ENCODE data around the gene RASGRF1.

DNA sequence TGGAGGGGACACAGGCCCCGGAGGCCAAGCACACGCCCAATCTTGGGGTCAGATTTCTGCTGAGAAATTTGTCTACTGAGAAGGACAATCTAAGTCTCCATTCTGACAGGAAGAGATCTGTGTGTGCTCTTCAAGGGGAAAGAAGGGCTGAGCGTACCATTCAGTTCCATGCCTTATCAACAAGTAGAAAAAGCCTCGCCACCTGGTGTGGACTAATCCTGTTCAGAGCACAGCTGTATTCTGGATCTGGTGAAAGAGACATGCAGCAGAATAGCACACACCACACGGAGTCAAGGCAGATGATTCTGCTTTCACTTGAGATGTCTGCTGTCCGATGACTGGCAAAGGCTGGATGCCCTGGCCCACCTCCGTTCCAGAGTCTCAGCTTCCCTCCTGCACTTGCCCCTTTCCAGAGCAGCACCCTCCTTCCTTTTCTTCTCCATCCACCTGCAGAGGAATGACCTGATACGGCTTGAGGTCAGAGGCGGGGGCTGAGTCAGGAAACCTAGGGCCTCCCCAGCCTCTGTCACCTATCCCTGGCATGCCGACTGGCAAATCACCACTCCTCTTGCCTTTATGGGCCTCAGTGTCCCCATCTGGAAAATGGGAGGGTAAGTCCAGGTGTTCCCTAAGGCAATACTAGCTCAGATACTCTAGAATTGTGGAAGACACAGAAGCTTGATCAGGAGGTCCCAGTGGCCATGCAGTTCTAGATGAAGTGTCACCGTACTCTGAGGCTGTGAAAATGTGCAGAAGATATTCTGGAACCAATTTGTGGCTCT is 108.9 kb downstream of the RASGRF1 start:
- TF ChIP-seq POLR2AphosphoS5 (IDR thresholded peaks at IDR 0.05) (no peak), EP300 (IDR thresholded peaks at IDR 0.05) (no peak), POLR2A (IDR thresholded peaks at IDR 0.05) (no peak)
- TF ChIP-seq, protein P1, sequence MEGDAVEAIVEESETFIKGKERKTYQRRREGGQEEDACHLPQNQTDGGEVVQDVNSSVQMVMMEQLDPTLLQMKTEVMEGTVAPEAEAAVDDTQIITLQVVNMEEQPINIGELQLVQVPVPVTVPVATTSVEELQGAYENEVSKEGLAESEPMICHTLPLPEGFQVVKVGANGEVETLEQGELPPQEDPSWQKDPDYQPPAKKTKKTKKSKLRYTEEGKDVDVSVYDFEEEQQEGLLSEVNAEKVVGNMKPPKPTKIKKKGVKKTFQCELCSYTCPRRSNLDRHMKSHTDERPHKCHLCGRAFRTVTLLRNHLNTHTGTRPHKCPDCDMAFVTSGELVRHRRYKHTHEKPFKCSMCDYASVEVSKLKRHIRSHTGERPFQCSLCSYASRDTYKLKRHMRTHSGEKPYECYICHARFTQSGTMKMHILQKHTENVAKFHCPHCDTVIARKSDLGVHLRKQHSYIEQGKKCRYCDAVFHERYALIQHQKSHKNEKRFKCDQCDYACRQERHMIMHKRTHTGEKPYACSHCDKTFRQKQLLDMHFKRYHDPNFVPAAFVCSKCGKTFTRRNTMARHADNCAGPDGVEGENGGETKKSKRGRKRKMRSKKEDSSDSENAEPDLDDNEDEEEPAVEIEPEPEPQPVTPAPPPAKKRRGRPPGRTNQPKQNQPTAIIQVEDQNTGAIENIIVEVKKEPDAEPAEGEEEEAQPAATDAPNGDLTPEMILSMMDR (IDR thresholded peaks at IDR 0.05), result no peak
